ENCODE measurements around the gene CD58. TPM values are rescaled to one million over a fixed set of nuclear protein-coding genes. Genes with fewer than 3 reads are reported as not detected.

Gene CD58
- total RNA-seq, 2 donors from 2014 or later, result 15.4 to 32.7 TPM

DNA sequence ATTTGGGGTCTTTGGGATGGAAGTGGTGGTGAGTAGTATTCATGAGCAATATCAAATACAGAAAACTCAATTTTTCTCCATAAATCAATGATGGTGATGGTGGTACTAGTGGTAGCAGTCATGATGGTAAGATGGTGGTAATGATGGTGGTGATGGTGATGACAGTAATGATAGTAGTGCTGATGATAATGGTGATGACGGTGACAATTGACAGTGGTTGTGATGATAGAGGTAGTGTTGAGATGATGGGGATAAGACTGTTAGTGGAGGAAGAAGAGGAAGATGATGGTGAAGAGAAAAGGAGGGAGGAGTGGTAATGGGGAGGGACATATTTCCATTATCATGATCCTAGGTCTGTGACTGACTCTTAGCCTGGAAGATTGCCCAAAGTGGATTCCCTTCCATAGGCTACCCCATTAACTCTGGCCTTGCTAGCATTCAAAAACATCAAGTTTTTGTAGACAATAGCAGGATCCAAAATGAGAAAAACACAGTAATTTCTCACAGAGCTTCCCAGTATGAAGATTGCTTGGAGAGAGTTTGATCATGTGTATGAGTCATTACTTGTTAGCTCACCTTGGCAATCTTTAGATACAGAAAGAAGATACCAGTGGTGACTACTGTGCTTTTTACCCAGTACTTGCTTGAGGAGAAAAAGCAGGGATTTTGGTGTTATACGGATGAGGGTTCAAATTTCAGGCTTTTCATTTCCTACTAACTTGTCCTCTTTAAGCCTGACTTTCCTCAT is 103.8 kb downstream of the CD58 start:
- no peak for DNase-seq
- H3K27ac Mint-ChIP-seq, result no peak overlapping the region

DNA sequence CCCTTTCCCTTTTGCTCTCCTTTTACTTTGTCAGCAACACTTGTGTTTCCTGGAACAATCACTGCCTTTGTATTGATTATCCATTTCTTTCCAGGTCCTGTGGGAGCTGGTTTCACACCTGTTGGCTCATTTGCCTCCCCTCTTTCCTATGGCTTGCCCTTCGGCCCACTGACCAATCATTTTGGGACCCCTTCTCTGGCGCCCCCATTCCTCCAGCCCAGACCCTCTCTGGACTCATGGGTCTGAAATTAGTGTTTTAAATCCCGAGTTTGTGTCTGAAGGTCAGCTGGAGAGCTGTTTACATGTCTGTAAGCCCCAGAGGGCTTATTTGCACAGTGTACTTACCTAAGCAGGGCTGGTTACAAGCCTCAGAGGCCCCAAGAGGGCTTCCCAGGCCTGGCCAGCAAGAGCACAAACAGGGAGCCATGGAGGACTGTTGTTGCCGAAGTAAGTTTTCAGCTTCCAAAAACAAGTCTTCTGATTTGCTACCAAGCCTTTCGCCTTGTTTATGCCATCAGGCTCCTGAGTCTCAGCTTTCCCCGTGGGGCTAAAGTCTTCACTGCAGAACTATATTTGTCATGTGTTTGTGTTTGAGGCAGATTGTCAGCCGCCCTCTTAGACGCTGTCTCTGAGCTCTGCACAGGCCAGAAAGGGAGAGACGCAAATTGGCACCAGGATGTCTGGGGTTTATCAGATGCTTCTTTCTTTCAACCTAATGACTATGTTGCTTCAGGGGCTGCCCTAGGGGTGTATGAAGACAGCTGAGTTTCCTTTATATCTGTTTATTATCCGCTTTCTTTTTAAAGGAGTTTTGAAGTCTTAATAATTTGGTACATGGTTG is 104.8 kb downstream of the CD58 start:
- H3K27me3 Mint-ChIP-seq (ENCODE audit: low read depth), result no peaks in the 10 kb centered on the region
- H3K36me3 Mint-ChIP-seq (ENCODE audit: insufficient read depth in 2 of 2), result no peaks in the 10 kb centered on the region
- H3K4me3 Mint-ChIP-seq, result no peak overlapping the region
- H3K4me1 Mint-ChIP-seq (ENCODE audit: low read depth), result no peaks in the 10 kb centered on the region
- DNase-seq, result no peak
- H3K9me3 Mint-ChIP-seq, result no peaks in the 10 kb centered on the region
- H3K27ac Mint-ChIP-seq, result no peak overlapping the region
- no peak for ATAC-seq (replicated peaks in 1 of 2)

More for the DNA sequence above, 103.8 kb downstream of the CD58 start:
- H3K27me3 Mint-ChIP-seq (ENCODE audit: low read depth), result no peaks in the 10 kb centered on the region
- ATAC-seq (replicated peaks in 1 of 2), result no peak
- no peak overlapping the region for H3K4me3 Mint-ChIP-seq
- no peaks in the 10 kb centered on the region for H3K36me3 Mint-ChIP-seq (ENCODE audit: insufficient read depth in 2 of 2)
- no peaks in the 10 kb centered on the region for H3K4me1 Mint-ChIP-seq (ENCODE audit: low read depth)
- no peaks in the 10 kb centered on the region for H3K9me3 Mint-ChIP-seq

DNA sequence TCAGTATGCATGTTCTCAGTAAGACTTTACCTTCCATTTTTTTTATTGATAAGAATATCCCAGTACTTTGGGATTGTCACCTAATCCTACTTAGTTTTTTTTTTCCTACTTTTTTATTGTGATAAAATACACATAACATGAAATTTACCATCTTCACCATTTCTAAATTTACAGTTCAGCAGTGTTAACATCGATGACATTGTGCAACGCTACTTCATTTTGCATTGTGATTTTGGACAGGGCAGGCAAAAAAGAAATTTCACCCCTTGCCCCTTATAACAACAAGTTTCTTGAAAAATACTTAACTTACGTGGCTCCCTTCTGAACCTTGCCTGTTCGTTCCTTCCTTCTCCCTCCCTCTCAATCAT is 105.4 kb downstream of the CD58 start:
- ATAC-seq (replicated peaks in 1 of 2), result no peak
- Mint-ChIP-seq H3K4me1 (ENCODE audit: low read depth) (no peaks in the 10 kb centered on the region), H3K4me3 (no peak overlapping the region), H3K27me3 (ENCODE audit: low read depth) (no peaks in the 10 kb centered on the region), H3K9me3 (no peaks in the 10 kb centered on the region), H3K27ac (no peak overlapping the region), H3K36me3 (ENCODE audit: insufficient read depth in 2 of 2) (no peaks in the 10 kb centered on the region)
- DNase-seq, result no peak

Other genes with a start within 250 kb of the CD58 start
- 100 to 1,000 TPM; 177 to 206 TPM for gene ATP1A1, start 197.8 kb downstream of the CD58 start, total RNA-seq
- gene IGSF3, start 96.7 kb upstream of the CD58 start, total RNA-seq, result 1 to 10 TPM; 3.3 to 4.9 TPM
- gene CD2, start 183.4 kb upstream of the CD58 start, total RNA-seq, result 100 to 1,000 TPM; 232 to 298 TPM

All from activated T-cell treated with anti-CD3 and anti-CD28 coated beads, Interleukin-2, amount 50 U/mL, for 72 hours (primary cell).